Measurements from ENCODE around the gene DIS3L2. TPM values are rescaled to one million over a fixed set of nuclear protein-coding genes. Genes with fewer than 3 reads are reported as not detected.

DIS3L2 gene
- total and polyA plus RNA-seq, 2 of the 4 experiments (the other 2 are of a cell fraction) = 14.7 to 19.2 TPM

- H4K20me1 ChIP-seq (ENCODE audit: insufficient read depth, low read length) = no peaks in the 10 kb centered on the region
- ATAC-seq (ENCODE audit: low read depth) = peak; percentile 37; the same call in 1 of the 2 replicates
- intact Hi-C loops (cut with micrococcal nuclease) = no loop called here
- no peak overlapping the region for H3K4me2 ChIP-seq (ENCODE audit: low read depth, low read length)
- no peaks in the 10 kb centered on the region for H3K79me1 ChIP-seq (ENCODE audit: low read depth in 1 of 2, low read length in 2 of 2)
- no peaks in the 10 kb centered on the region for H3K36me3 ChIP-seq (ENCODE audit: control insufficient read depth, insufficient read depth, low read length)
- ChIA-PET POLR2A (ENCODE audit: unreplicated experiment) (no interaction called here), CTCF (interaction anchor here (1.5 kb wide), 1 partner anchor 10 kb away, joined by 3 read pairs; no protein-coding TSS in a partner anchor)
- H3K23ac ChIP-seq (ENCODE audit: low read depth, low read length) = no peak overlapping the region
- no peak overlapping the region for H3K56ac ChIP-seq (ENCODE audit: extremely low read depth, insufficient read depth, low read length)
- H3K27me3 ChIP-seq (ENCODE audit: control insufficient read depth, insufficient read depth, low read length) = peaks cover 42% of the 10 kb centered on the region
- no peaks in the 10 kb centered on the region for H3K4me1 ChIP-seq (ENCODE audit: control insufficient read depth, insufficient read depth, low read length)
- H3K18ac ChIP-seq (ENCODE audit: low read depth, low read length) = no peak overlapping the region
- TF ChIP-seq POLR2A (IDR thresholded peaks at IDR 0.05; ENCODE audit: low read depth, low read length) (no peak), SMC3 (IDR thresholded peaks at IDR 0.05; ENCODE audit: low read depth, low read length) (no peak), MAFK (IDR thresholded peaks at IDR 0.05; ENCODE audit: low read depth, low read length) (no peak), NFE2L2 (IDR thresholded peaks at IDR 0.05; ENCODE audit: low read depth, low read length) (no peak), RAD21 (IDR thresholded peaks at IDR 0.05; ENCODE audit: low read length) (no peak), CTCF (conservative IDR thresholded peaks at IDR 0.05; ENCODE audit: low read depth, low read length) (no peak), MXI1 (IDR thresholded peaks at IDR 0.05; ENCODE audit: borderline replicate concordance, low read depth, low read length) (no peak), MAZ (IDR thresholded peaks at IDR 0.05; ENCODE audit: borderline replicate concordance, low read depth, low read length) (no peak), CEBPB (IDR thresholded peaks at IDR 0.05; ENCODE audit: low read depth, low read length) (no peak), BHLHE40 (IDR thresholded peaks at IDR 0.05; ENCODE audit: low read depth, low read length) (no peak), FOS (IDR thresholded peaks at IDR 0.05; ENCODE audit: low read depth, low read length) (no peak), RFX5 (IDR thresholded peaks at IDR 0.05; ENCODE audit: low read depth, low read length) (no peak), RCOR1 (IDR thresholded peaks at IDR 0.05; ENCODE audit: insufficient replicate concordance, low read length) (no peak), CHD1 (IDR thresholded peaks at IDR 0.05; ENCODE audit: low read depth, low read length) (no peak)
- TF ChIP-seq, protein P1, sequence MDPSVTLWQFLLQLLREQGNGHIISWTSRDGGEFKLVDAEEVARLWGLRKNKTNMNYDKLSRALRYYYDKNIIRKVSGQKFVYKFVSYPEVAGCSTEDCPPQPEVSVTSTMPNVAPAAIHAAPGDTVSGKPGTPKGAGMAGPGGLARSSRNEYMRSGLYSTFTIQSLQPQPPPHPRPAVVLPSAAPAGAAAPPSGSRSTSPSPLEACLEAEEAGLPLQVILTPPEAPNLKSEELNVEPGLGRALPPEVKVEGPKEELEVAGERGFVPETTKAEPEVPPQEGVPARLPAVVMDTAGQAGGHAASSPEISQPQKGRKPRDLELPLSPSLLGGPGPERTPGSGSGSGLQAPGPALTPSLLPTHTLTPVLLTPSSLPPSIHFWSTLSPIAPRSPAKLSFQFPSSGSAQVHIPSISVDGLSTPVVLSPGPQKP (IDR thresholded peaks at IDR 0.05; ENCODE audit: borderline replicate concordance, low read depth, low read length) = no peak
- no peak overlapping the region for H3K9ac ChIP-seq (ENCODE audit: low read depth, low read length)
- H3K9me3 ChIP-seq (ENCODE audit: control insufficient read depth, insufficient read depth, low read length) = no peaks in the 10 kb centered on the region
- no peak overlapping the region for H4K5ac ChIP-seq (ENCODE audit: low read depth, low read length)
- WGBS, 2 experiments (ENCODE audit: extremely low coverage in 2 of 2, insufficient read length in 1 of 2) = no CpG with 5 or more reads among the region's 4 CpGs
- no TSS peak for BruUV-seq (replicated peaks)
- no peak overlapping the region for H2BK20ac ChIP-seq (ENCODE audit: low read depth, low read length)
- no peak overlapping the region for H3K4ac ChIP-seq (ENCODE audit: low read depth, low read length)
- H2AFZ ChIP-seq (replicated peaks; ENCODE audit: low read length, poor library complexity) = no peak overlapping the region
- H3K27ac ChIP-seq (ENCODE audit: insufficient read depth, low read length) = no peak overlapping the region
- H3K14ac ChIP-seq (replicated peaks; ENCODE audit: low read depth, low read length) = no peak overlapping the region
- H3K4me3 ChIP-seq (ENCODE audit: insufficient read depth, low read depth, low read length) = no peak overlapping the region
- no peak overlapping the region for H2BK120ac ChIP-seq (ENCODE audit: low read depth, low read length)
- H3K9me1 ChIP-seq (ENCODE audit: insufficient read depth, low read length) = no peaks in the 10 kb centered on the region; the same call in 1 of the 2 replicates
- no peak overlapping the region for H4K91ac ChIP-seq (ENCODE audit: insufficient read depth, low read depth, low read length)
- H2BK15ac ChIP-seq (ENCODE audit: low read depth, low read length) = no peak overlapping the region
- no peak overlapping the region for H2AK5ac ChIP-seq (ENCODE audit: low read depth, low read length)
- H2BK5ac ChIP-seq (ENCODE audit: low read depth, low read length, poor library complexity, severe bottlenecking) = no peak overlapping the region
- in situ Hi-C loops (cut with MboI; ENCODE audit: low sequenced_read_pairs) = no loop called here
- peak; percentile 49 for DNase-seq
- dilution Hi-C loops (cut with HindIII; ENCODE audit: low sequenced_read_pairs, unreplicated experiment) = no loop called here
- no peak overlapping the region for H4K8ac ChIP-seq (ENCODE audit: low read depth in 2 of 2, low read length in 2 of 2)
- H2AK9ac ChIP-seq (replicated peaks; ENCODE audit: low read depth, low read length, poor library complexity) = no peak overlapping the region
Measured at GRCh38 chr2:231935207-231935524, 26.3 kb upstream of the DIS3L2 start.
